ENCODE measurements around the gene XKR7. TPM values are rescaled to one million over a fixed set of nuclear protein-coding genes. Genes with fewer than 3 reads are reported as not detected.

Gene XKR7
- total RNA-seq, 1 donor from 2014 or later: 12.6 TPM

- no peak for DNase-seq
Observed at GRCh38 chr20:31979713-31980426, 11.9 kb downstream of the XKR7 start.

DNA sequence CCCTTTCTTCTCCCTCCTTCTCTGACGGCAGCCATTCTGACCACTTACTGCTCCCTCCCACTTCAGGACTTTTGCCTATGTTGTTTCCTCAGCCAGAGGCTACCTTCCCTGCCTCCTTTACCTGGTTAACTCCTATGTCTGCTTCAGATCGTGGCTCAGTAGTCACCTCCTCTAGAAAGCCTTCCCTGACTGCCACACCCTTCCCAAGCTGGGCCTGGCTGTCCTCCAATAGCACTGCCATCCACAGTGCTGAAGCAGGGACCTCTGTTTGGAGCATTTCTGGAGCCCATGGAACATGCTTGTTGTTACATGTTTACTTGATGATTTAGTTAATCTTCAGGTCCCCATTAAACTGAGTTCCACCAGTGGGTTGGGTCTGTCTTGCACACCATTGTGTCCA lies 13.8 kb downstream of the XKR7 start:
- no peak for DNase-seq

DNA sequence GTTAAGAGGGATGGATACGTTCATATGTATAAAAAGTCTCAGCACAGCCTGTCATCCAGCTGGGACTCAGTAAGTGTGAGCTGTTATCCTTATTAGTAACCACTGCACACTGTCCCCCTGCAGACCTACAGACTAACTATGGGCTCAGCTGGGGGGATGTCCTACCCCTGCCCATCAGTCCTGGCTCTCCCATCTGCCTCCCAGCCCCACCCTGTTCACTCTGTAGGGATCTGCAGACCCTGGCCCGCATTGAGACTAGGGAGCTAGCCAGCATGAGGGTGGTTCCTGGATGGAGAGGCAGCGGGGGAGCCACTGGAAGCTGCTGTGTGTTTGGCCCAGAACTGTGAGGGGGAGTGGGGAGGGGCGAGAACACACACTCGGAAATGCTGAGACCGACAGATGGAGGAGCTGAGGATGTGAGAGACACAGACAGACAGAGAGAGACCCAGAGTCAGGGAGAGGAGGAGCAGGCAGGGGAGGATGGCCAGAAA lies 17.1 kb downstream of the XKR7 start:
- DNase-seq: peak; percentile 13

- no peak for DNase-seq
Observed at GRCh38 chr20:31987744-31988143, 19.8 kb downstream of the XKR7 start.

- DNase-seq: no peak
Observed at GRCh38 chr20:31988430-31989015, 20.6 kb downstream of the XKR7 start.

DNA sequence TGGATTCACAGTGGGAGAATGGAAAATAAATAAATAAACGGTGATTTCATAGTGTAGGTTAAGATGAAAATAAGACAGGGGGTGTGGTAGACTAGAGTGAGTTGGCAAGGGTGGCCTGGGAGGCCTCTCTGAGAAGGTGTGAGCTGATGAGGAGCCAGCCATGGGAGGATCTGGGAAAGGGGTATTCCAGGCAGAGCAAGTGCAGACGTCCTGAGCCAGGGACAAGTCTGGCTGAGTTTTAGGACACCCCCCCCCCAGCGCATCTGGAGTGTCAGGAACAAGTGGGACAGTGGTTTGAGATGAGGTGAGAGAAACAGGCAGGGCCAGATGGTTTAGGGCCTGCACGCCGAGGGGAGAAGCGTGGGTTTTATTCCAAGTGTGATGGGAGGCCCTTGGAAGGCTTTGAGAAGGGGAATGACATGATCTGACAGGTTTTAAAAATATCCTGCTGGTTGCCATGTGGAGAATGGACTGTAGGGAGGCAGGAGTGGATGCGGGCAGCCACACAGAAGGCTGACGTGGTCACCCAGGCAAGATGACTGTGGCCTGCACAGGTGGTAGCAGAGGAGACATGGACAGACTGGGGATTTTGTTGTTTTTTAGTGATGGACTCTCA lies 21.2 kb downstream of the XKR7 start:
- DNase-seq: peak; percentile 14

DNA sequence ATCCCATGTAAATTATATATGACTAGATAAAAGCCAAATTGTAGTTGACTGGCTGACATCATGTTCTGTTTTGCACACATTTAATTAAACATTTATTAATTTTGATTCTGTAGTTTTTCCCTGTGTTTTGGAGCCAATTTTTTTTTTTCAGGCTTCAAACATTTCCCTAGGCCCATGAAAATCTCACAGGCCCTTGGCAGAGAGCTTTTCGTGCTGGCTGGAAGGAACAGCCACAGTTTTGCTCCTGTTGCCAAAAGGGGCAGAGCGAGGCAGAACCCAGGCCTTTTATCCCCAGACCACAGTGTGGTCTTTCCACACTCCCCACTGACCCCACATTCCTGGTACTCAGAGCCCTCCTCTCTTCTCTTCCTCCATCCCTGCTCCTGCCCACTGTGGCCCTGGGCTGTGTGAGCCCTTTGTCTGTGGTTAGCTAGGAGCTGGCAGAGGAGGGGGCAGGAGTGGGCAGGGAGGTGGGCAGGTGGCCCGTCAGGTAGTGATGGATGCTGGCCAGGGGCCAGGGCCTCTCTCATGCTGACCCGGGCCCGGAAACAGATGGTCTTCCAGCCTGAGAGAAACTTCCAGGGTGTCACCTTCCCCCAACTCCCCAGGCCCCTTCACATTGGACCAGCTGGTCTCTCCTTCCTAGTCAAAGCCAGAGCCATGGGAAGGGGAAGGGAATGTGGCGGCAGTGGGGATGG lies 22.8 kb downstream of the XKR7 start:
- DNase-seq: no peak

DNA sequence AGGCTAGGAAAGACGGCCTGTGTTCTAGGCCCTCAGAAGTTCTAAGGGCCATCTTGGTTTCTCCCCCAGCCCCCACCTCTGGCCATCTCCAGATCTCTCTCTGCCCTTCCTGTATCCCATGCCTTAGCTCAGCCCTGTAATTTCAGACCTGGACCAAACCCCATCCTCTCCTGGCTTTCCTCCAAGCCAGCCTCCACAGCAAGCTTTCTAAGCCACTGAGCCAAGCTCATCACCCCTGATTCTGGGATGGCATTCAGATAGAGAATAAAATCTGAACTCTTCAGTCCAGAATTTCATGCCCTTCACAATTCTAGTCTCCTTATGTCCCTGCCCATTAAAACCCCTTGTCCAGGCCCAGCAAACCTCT lies 23.4 kb downstream of the XKR7 start:
- no peak for DNase-seq

GRCh38 chr20:31992086-31992485 lies 24.1 kb downstream of the XKR7 start:
- no peak for DNase-seq

DNA sequence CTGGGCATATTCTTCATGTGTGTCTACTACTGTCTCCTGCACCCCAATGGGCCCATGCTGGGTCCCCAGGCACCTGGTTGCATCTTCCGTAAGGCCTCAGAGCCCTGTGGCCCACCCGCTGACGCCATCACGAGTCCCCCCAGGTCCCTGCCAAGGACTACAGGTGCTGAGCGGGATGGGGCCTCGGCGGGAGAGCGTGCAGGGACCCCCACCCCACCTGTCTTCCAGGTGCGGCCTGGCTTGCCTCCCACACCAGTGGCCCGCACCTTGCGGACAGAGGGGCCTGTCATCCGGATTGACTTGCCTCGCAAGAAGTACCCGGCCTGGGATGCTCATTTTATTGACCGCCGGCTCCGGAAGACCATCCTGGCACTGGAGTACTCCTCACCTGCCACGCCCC lies 29.0 kb downstream of the XKR7 start:
- no peak for DNase-seq

DNA sequence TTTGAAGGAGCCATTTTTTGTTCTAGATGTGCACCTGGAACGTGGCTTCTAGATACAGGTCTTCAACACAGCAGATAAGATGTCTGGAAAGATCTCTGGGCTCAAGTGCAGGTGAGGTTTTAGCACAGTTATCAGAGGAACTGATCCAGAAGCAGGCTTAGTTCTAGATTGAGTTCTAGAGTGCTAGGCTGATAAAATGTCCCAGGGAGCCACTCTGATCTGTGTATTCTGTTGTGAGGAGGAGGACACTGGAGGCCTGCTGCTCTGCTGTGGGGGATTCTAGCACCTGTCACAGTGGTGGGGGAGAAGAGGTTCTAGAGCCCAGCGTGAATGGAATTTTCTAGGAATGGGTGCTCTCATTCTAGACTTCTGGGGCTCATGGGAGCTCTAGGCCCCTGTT lies 30.3 kb downstream of the XKR7 start:
- no peak for DNase-seq

DNA sequence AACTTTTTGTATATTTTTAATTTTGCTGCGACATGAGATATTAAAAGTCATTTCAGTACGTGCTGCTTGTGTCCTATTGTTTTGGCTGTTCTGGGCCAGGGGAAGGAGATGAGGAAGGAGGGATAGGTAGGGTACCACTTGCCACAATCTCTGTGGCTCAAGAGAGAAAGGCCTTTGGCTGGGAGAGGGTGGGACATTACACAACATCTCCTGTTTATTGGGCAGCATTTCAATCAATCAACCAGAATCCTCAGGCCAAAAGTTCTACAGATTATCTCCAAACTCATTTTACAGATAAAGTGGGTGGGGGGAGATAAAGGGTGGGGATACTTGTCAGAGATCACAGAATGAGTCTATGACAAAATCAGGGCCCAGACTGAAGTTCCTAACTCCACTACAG lies 35.4 kb downstream of the XKR7 start:
- no peak for DNase-seq

GRCh38 chr20:32004963-32005362 lies 37.0 kb downstream of the XKR7 start:
- no peak for DNase-seq

GRCh38 chr20:32006053-32006452 lies 38.1 kb downstream of the XKR7 start:
- DNase-seq: no peak

DNA sequence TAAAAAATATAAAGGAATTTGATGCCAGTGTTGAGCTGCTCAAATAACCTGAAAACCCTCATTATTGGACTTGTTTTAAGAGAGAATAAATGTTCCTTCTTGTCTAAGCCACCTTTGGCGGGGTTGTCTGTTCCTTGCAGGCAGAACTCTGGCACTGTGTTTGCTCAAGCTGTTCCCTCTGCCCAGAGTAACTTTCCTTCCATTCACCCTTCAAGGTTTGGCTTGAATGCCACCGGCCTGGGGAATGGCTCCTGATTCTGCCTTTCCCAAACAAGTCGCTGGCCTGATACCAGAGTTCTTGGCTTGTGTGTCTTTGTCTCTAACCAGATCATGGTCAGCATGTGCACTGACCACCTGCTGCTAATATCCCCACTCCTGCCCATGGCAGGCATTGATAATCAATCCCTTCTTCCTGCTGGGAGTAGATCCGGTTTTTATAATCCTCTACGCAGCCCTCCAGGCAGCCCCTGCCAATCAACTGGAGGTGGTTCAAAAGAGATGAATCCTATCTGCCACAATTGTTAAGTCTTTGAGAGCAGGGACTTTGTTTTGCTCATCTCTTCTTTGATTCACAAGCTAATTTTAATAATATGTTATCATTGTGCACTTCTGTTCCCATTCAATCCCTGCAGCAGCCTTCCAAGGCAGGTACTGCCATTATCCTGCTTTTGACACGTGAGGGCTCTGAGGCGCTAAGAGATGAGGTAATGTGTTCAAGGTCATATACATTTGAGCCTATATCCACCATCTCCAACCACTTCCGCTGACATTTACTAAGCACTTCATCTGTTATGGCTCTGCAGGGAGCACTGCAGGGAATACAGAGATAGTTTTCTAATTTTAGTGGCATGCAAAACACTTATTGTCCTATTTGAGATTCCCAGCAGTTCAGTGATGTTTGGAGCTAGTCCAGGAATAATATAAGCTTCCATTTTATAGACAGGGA lies 39.2 kb downstream of the XKR7 start:
- DNase-seq: no peak

DNA sequence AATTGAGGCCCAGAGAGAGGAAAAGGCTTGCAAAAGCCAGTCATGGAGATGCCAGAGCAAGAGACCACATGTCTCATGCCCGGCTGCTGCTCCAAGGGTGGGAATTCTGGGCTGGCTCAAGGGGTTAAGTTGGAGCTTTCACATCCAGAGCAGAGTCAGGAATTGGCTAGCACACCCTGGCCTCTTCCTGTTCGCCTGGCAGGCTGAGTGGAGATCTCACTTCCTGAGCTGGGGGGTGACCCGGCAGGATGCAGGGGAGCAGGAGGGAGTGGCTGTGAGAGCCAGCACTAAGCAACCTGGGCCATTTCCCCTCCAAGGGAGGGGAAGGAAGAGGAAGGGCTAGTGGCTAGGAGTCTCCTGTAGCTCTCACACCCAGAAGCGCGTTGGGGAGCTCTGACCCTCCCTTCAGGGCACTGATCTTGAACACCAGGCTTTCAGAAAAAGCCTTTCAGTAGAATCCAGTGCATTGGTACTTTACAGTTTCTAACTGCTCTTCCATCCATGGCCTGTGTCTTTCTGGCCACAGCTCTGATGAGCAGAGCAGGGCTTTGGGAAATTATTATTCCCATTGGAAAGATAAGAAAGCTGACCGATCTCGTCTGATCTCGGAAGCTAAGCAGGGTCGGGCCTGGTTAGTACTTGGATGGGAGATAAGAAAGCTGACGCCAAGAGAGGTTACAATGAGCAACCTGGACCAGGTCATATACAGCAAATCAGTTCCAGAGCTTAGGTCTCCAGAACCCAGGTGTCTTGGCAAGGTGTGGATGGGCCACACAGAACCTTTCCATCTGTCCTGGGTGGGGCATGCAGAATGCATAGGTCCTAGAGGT lies 40.1 kb downstream of the XKR7 start:
- no peak for DNase-seq

- no peak for DNase-seq
Observed at GRCh38 chr20:32009564-32009963, 41.6 kb downstream of the XKR7 start.

GRCh38 chr20:32010101-32010500 lies 42.1 kb downstream of the XKR7 start, which contains the start of gene CCM2L:
TSS of gene CCM2L (plus strand) at chr20:32010438. CDS start at chr20:32010455, 17 bp downstream.
- DNase-seq: no peak

DNA sequence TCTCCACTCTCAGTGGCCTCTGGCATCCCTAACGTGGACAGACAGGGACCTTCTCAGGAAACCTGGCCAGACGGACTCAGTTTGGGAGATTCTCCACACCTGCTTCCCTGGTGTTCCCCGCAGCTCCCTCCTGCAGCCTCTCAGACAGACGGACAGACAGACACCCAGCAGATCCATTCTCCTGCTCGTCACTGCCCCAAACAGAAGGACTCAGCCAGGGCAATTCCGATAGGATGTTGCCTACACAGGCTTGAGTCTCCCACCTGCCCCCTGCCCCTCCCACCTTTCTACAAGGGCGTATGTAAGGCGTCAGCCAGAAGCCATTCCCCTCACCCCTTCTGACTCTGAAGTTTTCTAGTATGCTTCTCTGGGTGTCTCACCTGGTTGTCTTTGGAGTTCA lies 42.7 kb downstream of the XKR7 start:
- DNase-seq: no peak

DNA sequence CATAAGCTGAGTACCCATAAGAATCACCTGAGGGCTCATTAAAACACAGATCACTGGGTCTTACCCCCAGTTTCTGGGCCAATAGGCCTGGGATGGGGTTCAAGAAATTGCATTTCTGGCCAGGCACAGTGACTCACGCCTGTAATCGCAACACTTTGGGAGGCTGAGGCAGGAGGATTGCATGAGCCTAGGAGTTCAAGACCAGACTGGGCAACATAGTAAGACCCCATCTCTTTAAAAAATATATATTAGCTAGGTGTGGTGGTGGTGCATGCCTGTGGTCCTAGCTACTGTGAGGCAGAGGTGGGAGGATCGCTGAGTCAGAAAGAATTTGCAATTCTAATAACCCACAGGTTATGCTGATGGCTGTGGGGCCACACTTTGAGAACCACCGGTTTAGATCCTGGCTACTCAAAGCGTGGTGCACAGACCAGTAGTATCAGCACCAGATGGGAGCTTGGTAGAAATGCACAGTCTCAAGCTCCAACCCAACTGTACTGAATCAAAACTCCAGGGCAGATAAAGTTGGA lies 44.3 kb downstream of the XKR7 start:
- no peak for DNase-seq

- no peak for DNase-seq
Observed at GRCh38 chr20:32013326-32013725, 45.4 kb downstream of the XKR7 start.
